NCI-H1436 treated with DMSO at 0.1 percent for 48 hours (cell line): ENCODE data around the gene CHPT1.

Source experiments
- DNase-seq: peaks from one replicate; lab custom pipeline; 2025; lab: John Stamatoyannopoulos, UW

CHPT1 gene

DNA sequence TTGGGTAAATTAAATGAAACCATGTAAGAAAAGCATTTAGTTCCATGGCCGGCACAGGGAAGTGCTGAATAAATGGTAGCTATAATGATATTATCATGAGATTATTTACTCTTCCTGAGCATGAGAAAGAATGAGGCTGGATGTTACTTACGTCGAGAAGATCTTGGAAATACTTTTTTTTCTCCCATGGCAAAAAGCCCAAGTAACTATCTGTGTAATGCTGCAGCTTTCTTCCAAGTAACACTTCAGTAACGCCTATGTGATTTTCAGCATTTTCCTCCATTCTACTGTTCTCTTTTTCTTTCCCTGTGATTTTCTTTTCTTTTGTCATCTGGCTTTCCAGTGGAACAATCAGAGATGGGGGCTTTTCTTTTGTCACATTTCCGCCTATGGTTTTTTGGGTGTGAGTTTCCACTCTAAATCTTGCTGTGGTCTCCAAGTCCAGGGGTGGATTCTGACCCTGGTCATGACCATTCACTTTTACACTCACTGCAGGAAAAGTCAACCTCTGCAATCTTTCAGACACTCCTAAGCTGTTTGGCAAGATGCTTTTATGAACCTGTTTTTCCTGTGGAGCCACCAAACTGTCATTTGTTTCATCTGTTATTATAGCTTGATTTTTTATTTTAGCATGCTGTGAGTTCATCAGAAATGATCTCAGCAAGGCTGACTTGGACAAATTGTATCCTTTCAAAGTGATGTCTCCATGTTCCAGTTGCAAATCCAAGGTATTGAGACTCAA, 66.8 kb downstream of the CHPT1 start:
- DNase-seq = no peak

DNA sequence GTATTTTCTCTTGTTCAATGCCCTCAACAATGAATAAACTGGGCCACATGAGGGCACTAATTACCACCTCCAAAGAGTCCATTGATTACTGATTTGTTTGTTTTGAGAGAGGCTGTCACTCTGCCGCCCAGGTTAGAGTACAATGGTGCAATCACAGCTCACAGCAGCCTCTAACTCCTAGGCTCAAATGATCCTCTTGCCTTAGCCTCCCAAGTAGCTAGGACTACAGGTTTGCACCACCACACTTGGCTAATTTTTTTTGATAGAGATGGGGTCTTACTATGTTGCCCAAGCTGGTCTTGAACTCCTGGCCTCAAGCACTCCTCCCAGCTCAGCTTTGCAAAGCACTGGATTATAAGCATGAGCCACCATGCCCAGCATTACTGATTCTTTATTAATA, 70.1 kb downstream of the CHPT1 start:
- DNase-seq = no peak

- no peak for DNase-seq
These were observed 71.3 kb downstream of the CHPT1 start for GRCh38 chr12:101768781-101769180.

- no peak for DNase-seq
These were observed 72.4 kb downstream of the CHPT1 start for GRCh38 chr12:101769865-101770264.

GRCh38 chr12:101772012-101772775, 74.8 kb downstream of the CHPT1 start:
- DNase-seq = no peak

- DNase-seq = peak; percentile 31
These were observed 76.3 kb downstream of the CHPT1 start for GRCh38 chr12:101773650-101774162.

DNA sequence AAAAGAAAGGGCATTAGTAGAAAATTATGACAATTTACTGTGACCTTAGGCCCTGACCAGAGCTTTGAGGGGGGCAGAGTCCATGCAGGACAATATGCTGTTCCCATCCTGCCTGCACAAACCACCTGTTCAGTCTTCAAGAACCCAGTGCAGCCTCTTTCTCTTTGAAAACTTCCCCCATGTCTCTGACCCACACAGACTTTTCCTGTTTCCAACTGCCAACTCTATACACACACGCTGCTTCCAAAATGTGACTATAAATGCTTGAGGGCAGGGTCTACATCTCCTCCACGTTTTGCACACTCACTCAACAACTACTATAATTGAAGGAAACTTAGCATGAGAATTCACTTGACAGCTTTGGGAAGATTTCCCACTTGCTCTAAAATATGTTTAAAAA, 78.4 kb downstream of the CHPT1 start:
- DNase-seq = no peak

DNA sequence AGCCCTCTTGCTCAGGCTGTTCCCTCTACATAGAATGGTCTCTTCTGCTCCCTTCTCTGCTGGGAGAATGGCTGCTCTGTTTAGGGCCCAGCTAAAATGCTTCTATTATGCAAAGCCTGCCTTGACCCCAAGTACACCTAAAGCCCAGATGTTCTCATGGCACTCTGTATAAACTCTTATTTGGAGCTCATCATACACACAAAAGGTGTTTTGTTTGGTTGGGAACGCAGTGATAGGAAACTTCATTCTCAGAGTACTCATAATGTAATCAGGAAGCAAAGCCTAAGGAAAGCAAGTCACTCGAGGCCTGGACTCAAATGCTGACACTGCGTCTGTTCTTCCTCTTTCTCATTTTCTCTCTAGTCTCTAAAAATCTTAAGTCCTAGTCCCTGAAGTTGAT, 80.0 kb downstream of the CHPT1 start:
- DNase-seq = no peak

- DNase-seq = no peak
These were observed 80.5 kb downstream of the CHPT1 start for GRCh38 chr12:101777978-101778377.
